ENCODE measurements around the gene PLEKHG3.

PLEKHG3 gene

DNA sequence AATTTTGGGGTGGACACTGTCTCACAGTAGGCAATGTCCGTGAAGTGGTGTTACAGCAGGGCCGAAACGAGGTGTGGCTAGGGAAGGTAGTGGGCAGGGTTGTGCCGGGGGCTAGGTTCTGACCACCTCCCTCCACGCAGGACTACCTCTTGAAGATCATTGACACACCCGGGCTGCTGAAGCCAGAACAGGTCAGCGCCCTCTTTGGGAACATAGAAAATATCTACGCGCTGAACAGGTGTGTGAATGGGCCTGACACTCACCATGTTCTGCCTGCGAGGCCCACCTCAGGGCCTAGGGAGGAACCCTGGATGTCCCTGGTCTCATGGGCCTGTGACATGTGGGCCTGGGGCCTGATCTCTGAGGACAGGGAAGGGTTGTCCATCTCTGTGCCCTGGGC, 24.6 kb downstream of the PLEKHG3 start:
- DNase-seq = no peak

DNA sequence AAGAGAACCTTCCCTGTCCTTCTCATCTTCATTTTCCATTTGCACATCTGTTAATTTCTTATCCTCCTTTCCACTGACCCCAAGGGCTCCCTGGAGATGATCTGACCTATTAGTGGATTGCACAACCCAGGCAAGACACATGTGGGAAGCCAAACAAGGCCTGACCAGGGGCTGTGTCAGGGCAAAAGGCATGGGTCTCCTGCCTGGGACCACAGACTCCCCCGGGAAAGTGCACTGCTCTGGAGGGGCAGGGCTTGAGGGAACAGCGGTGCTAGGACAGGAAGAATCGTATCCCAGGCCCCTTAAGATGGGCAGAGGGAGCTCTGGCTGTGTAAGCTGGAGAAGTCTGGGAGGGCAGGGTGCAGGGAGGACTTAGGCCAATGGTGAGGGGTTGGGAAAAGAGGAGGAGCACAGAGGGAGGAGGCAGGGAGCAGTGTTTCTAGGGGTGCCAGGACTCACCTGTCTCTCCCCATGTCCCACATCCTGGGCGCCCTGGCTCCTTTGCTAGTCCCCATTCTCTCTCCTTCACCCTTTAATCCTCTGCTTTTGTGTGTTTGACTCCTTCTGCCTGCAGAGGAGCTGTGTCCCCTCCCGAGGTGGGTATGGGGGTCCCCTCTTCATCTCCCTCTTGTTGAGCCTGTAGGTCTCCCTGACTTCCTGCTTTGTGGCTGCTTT, 25.3 kb downstream of the PLEKHG3 start:
- no peak for DNase-seq

DNA sequence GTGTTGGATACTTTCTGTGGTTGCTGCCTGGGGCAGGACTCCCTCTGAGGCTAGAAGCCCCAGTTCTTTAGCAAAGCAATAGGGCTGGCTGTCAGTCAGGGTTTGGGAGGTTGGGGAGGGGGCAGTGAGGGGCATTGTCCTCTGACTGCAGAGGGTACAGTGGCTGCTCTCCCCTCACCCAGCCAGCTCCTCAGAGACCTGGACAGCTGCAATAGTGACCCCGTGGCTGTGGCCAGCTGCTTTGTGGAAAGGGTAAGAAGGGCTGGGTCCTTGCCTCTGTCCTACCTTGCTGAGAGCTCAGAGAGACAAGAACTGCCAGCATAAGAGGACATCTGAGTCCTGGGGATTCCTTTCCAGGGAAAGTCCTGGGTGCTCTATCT, 25.8 kb downstream of the PLEKHG3 start:
- no peak for DNase-seq

DNA sequence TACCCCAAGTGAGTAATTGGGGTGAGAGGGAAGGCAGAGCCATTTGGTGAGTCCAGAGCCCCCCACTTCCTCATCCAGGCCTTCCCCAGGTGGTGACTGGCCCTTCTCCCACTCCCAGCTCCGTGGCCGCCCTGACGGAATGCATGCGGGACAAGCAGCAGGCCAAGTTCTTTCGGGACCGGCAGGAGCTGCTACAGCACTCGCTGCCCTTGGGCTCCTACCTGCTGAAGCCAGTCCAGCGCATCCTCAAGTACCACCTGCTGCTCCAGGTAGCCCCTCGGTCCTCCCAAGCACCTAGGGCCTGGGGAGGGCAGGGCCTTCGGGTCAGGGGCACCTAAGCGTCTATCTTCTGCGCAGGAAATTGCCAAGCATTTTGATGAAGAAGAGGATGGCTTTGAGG, 26.5 kb downstream of the PLEKHG3 start:
- no peak for DNase-seq

DNA sequence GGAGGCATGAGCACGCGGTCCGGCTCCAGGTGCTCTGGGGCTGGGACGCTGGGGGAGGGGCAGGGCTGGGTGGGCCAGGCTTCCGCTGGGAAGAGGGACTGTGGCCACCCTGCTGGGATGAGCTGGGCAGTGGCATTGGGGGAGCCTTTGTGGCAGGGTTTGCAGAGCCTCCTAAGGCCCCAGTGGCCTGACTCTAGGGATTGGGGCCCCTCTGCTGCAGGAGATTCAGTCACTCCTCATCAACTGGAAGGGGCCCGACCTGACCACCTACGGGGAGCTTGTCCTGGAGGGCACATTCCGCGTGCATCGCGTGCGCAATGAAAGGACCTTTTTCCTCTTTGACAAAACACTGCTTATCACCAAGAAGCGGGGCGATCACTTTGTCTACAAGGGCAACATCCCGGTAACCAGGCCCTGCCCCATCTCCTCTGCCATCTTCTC, 26.9 kb downstream of the PLEKHG3 start:
- no peak for DNase-seq

DNA sequence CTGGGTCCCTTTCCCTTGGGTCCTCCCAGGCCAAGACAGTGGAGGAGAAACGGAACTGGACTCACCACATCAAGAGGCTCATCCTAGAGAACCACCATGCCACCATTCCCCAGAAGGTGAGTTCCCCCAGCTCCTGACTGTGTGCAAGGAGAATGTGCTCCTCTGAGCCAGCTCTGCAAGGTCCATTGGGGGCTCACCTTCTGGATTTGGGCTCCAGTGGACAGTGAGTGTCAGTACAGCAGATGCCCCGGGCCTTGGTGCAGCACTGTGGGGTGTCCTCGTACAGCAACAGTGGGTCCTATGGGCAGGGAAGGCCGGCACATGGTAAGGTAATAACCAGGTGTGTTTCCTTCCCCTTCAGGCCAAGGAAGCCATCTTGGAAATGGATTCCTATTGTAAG, 27.8 kb downstream of the PLEKHG3 start:
- no peak for DNase-seq

DNA sequence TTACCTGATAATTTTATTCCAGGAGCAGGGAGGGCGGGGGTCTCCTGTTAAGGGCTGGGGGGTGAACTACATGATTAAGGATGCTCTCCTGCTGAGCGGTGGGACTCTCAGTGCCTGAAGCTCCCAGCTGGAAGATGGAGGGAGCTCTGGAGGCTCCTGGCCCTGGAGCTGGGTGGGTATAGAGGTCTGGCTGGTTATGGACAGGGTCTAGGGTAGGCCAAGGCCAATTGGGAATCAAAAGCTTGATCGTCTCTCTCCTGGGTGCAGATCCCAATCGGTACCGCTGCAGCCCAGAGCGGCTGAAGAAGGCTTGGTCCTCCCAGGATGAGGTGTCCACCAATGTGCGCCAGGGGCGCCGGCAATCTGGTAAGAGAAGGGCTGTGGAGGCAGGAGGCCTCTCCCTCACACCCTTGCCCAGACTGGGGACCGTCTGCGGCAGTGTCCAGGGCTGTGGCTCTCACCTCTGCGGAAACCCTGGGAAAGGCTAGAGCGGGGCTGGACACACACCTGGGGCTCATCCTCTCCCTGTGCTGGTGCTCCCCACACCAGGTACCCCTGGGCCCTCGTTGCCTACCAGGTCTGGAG, 28.4 kb downstream of the PLEKHG3 start:
- DNase-seq = no peak

DNA sequence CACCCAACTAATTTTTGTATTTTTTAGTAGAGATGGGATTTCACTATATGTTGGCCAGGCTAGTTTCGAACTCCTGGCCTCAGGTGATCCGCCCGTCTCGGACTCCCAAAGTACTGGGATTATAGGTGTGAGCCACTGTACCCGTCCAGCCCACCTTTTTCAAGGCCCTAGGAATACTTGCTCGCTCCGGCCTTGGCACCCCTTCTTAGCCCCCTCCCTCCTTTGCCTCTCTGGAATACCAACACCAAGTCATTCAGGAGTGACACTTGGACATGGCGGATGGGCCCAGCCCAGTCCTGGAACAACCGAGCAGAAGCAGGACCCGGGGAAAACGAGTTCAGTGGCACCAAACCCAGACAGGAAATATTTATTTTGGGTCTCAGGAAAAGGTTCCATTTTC, 29.1 kb downstream of the PLEKHG3 start:
- DNase-seq = no peak

DNA sequence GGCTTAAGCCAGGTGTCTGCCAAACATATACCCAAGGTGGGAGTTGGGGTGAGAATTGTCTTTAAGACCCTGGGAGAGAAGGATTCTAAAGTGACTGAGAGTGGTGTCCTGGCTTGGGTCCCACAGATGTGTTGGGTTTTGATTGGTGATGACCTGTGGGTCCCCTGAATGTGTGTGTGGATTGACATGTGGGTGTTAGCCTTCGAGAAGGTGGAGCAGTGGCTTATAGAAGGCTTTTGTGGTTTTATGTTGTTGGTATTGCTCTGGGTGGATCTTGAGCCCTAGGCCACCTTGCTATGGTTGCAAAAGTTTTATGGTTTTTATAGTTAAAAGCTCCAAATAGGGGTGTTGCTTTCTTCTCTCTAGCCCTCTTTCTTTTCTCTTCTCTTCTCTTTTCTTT, 29.7 kb downstream of the PLEKHG3 start:
- DNase-seq = no peak

DNA sequence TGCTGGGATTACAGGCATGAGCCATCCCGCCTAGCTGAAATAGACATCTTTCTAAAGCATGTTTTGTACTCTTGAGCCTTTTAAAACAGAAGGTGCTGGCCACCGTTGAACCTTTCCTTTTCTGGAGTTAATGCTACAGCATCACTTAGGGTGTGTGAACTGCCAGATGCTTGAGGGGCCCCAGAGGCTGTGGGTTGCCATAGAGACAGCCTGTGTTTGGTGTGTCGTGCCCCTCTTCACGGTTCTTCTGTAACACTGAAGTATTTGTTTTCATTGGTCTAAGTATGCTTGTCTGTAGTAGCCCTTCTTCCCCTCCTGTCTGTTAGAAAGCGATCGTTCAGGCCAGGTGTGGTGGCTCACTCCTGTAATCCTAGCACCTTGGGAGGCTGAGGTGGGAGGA, 30.8 kb downstream of the PLEKHG3 start:
- DNase-seq = no peak

DNA sequence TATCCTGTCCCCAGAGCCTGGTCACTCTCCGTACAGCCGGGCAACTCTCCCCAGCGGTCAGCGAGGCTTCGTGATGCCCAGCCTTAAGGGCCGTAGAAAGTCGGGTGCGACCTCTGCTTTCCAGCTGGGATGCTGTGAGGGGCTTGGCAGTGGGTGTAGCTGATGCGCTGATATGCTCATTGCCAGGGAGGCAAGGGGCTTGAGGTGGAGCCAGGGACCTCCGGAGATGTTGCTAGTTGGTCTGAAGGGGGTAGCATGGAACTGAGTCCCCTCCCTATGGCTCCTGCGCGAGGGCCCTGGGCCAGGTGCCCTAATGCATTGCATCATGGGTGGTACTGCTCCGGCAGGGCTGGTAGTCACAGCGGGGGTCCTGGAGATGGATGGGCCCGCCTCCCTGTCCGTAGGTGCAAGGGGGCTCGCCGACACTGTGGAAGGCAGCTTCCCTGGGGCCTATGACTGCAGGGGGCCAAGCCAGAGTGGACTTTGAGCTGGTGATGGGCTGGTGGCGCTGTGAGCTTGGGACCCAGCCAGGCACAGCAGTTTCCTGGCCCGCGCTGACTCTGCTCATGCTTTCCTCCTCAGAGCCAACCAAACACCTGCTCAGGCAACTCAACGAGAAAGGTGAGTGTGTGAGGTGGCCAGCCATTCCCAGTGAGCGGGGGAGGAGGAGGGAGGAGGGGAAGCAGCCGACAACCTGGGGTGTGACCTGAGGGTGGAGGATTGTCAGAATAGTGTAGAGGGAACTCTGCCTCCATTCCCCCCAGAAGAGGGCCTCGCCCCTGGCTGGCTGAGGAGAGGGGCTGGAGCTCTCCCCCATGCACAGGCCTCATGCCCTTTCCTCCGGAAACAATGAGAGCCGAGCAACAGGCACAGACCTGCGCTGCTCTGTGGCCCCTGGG, 32.3 kb downstream of the PLEKHG3 start:
- no peak for DNase-seq

DNA sequence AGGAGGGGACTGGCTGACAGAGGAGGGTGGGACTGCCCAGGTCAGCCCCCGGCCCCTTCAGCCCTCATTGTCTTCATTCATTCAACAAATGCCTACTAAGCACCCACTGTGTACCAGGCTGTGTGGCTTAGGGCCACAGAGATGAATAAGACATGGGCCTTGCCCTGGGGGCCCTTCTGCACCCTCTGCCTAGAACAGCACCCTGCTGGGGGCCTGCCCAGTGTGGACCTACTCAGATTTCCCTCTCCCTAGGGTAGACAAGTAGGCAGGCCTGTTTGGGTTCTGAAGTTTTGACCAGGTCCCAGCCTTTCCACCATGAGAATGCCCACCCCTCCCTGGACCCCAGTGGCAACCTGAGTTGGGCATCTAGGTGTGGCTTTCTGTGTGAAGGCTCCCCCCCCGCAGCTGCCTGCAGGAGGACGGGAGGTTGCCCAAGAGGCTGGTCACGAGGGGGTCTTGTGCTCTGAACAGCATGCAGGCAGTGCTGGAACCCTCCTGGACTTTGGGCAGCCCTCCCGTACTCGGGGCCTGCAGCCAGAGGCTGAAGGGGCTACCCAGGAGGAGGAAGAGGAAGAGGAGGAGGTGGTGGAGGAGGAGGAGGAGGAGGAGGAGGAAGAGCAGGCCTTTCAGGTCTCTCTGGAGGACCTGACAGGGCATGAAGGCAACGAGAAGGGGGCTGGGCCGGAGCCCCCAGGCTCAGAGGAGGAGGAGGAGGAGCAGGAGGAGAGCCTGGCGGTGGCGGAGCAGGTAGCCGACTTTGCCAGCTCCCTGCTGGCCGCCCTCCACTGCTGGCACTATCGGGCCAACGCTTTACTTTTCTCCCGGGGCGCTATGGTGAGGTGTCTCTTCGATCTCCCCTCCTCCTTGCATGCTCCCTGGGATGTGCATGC, 33.4 kb downstream of the PLEKHG3 start:
- no peak for DNase-seq

DNA sequence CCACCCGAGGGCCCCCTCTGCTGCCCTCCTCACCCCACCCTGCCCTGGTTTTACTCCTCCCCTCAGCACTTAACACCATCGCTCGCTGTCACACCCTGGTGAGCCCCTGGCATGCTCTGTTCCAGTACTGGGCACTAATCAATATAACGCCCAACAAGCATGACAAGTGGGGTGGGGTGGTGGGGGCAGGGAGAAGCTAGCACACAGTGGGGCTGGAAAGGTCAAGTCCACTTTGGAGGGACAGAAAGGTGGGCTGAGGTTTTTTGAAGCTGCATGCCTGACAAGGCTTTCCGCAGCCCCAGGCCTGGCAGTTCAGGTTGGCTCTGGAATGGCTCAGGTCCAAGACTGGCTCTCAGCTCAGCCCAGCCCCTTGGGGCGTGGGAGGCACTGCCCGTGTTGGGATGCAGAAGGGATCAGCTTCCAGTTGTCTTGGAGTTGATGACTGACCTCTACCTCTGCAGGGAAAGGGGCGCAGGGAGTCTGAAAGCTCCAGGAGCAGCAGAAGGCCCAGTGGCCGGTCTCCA, 34.1 kb downstream of the PLEKHG3 start:
- no peak for DNase-seq

DNA sequence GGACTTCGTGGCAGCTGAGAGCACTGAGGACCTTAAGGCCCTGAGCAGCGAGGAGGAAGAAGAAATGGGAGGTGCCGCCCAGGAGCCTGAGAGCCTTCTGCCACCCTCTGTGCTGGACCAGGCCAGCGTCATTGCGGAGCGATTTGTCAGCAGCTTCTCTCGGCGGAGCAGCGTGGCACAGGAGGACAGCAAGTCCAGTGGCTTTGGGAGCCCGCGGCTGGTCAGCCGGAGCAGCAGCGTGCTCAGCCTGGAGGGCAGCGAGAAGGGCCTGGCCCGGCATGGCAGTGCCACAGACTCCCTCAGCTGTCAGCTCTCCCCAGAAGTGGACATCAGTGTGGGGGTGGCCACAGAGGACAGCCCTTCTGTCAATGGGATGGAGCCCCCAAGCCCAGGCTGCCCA, 37.0 kb downstream of the PLEKHG3 start:
- DNase-seq = no peak

DNA sequence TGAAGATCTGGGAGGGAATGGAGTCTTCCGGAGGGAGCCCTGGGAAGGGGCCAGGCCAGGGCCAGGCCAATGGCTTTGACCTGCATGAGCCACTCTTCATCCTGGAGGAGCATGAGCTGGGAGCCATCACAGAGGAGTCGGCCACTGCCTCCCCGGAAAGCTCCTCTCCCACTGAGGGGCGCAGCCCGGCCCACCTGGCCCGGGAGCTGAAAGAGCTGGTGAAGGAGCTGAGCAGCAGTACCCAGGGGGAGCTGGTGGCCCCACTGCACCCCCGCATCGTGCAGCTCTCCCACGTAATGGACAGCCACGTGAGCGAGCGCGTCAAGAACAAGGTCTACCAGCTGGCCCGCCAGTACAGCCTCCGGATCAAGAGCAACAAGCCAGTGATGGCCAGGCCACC, 37.7 kb downstream of the PLEKHG3 start:
- no peak for DNase-seq

DNA sequence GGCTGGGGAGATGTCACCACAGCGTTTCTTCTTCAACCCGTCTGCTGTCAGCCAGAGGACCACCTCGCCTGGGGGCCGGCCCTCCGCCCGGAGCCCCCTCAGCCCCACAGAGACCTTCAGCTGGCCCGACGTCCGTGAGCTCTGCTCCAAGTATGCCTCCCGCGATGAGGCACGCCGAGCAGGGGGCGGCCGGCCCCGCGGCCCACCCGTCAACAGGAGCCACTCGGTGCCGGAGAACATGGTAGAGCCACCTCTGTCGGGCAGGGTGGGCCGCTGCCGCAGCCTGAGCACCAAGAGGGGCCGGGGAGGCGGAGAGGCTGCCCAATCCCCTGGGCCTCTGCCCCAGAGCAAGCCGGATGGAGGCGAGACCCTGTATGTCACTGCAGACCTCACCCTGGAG, 38.8 kb downstream of the PLEKHG3 start:
- no peak for DNase-seq

DNA sequence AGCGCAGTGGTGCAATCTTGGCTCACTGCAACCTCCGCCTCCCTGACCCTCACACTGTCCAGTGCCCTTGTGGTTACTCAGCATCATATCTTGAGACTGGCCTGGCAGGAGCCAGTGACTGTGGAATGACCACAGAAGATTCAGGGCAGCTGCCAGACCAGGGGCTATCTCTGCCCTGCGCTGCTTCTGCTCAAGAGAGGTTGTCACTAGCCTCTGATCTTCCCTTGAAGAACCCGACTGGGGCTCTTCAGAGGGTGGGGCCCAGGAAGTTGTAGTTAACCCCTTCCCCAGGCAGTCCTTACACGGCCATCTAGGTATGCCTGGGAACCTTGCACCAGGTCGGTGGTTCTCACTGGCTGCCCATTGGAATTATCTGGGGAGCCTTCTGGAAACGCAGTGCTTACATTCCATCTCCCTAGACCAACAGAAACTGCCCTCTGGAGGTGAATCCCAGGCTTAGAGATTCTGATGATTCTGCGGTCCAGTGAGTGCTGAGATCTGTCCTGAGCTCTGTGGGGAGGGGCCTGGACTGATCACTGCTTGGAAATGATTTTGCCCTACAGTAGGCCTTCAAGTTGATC, 41.4 kb downstream of the PLEKHG3 start:
- DNase-seq = no peak

DNA sequence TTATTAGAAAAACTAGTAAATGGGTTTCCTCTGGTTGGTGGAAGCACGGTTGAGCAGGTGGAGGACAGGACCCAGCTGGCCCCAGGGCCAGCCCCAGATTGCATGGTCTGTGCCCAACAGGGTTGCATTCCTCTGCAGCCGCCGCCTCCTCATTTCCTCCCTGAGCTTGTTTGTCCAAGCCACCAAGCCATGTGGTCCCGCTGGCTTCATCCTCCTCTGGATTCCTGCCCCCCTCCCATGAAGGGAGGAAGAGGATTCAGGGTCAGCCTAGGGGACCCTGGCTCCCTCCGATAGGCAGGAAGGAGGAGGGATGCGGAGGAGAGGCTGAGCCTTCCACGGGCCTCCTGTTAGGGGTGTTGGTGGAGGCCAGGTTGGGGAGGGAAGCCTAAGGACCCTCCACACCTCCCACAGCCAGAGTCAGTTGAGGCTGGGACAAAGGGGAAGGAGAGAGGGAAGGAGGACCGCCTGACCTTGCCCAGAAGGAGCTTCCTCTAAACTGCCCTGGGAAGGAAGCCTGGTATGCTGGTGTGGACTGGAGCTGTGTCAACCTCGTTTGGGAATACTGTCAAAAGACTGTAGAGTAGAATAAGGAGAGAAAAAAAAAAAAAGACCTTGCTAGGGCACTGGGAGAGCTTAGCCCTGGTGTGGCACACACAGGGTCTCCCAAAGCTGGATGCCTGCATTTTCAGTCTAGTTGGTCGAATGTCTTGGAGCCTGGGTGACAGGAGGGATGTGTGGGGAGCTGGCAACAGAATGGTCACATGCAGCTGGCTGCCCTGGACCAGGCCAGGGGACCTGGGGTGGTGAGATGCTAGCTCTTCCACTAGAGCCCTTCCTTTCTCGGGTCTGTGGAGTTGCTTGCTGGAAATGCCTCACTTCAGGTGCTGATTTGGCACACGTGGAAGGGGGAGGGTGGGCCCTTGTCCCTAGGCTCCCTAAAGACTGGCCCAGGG, 42.4 kb downstream of the PLEKHG3 start:
- no peak for DNase-seq

DNA sequence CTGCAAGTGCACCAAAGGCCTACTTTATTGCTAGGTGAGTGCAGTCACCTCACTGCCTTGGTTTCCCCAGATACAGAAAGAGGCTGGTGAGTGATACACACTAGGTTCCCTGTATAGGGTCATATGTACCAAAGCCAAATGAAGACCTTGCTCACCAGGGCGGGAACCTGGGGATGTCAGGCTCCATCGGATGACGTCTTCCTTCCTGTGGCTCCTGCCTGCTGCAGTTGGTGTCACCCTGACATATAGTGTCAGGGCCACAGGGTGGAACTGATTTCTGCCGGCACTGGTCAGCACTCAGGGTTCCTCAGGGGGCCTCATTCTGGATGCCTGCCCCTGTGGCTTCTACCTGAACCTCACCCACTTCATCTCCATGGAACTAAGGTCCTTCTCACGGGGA, 43.1 kb downstream of the PLEKHG3 start:
- DNase-seq = no peak

DNA sequence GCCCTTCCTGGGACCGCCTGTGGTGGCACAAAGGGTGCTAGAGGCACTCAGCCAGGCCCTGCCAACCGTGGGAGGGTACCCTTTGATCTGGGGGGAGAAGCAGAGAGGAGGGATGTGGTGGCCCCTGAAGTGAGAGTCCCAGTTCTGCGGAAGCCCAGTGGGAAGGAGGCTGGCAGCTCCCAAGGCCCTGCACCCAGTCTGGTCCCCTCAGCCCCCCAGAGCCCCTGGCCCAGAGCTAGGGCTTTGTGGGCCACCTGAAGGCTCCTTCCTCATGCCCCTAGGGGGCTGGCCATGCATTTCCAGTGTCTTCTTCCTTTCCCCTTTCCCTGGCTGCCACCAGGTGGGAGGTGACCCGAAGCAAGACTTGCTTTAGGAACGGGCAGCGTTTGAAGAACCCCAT, 44.3 kb downstream of the PLEKHG3 start:
- DNase-seq = no peak

DNA sequence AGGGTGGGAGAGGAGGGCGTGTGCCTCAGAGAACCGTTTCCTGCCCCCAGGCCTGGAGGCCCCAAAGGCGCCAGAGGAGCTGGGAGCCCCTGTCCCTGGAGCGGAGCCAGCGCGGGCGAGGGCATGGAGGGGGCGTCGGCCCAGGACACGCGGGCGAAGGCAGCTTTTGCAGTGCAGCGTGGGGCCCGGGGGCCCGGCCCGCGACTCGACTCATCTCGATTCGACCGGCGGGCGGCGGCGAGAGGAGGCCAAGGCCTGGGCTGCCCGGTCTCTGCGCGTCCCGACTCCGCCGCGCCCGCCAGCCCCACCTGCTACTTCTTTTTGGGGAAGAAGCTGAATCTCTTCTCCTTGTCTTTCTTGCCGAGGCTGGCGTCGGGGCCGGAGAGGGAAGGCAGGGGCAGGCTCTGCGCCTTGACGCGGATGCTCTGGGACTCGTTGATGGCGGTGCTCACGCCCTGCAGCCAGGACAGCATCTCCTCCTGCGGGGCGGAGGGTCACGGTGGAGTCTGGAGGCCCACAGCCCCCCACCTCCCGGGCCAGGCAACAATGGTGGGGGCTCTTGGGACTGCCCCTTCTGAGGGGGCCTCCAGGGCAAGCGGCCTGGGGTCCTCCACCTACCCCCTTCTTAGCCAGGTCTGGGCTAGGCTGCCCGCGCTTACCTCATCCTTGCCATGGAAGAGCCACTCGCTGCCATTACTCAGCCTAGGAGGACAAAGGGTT, 44.9 kb downstream of the PLEKHG3 start:
- no peak for DNase-seq

All from NCI-H1417 treated with DMSO at 0.1 percent for 48 hours (cell line).